IMR-90 (cell line): ENCODE data around the gene USH1G. TPM values are rescaled to one million over a fixed set of nuclear protein-coding genes. Genes with fewer than 3 reads are reported as not detected.

Experiments
- ATAC-seq: fragments of 200-7000 bp; cut with Tn5 transposase; 2 replicates; pipeline ENCODE4 v1.9.1; 2020; ENCODE audit warnings: low read depth, mild to moderate bottlenecking, moderate library complexity
- BruUV-seq: library from RNA; stranded (reverse); fragments of 400-500 nt; replicated peaks from 2 replicates; lab custom pipeline; 2021; lab: Mats Ljungman, UMichigan
- CTCF ChIA-PET: fragments of 300-600 bp; formaldehyde crosslinking; extraction: SDS; loops from one replicate; lab custom pipeline; 2021; ENCODE audit warnings: antibody characterized with exemption; lab: Yijun Ruan, JAX
- POLR2A ChIA-PET: fragments of 300-600 bp; sonication (Branson Sonifier 250); formaldehyde crosslinking; loops from one replicate; lab custom pipeline; 2022; ENCODE audit warnings: antibody characterized with exemption; ENCODE audit not compliant: unreplicated experiment; lab: Charles Lee
- DNase-seq: peaks from one replicate; pipeline ENCODE4 v3.0.0; 2013
- H2AFZ ChIP-seq: replicated peaks from 2 replicates; pipeline ENCODE3; 2013; ENCODE audit warnings: low read length, mild to moderate bottlenecking; ENCODE audit not compliant: poor library complexity
- H2AK5ac ChIP-seq: 2 replicates; pipeline ENCODE4 v1.6.1; 2013; ENCODE audit warnings: low read depth, low read length, inconsistent platforms
- H2AK9ac ChIP-seq: replicated peaks from 2 replicates; pipeline ENCODE3; 2013; ENCODE audit warnings: mild to moderate bottlenecking, low read depth, low read length, moderate library complexity; ENCODE audit not compliant: poor library complexity
- H2BK120ac ChIP-seq: 2 replicates; pipeline ENCODE4 v1.6.1; 2013; ENCODE audit warnings: low read depth, low read length, inconsistent platforms
- H2BK15ac ChIP-seq: 3 replicates; pipeline ENCODE4 v1.6.1; 2013; ENCODE audit warnings: low read depth, low read length, inconsistent platforms
- H2BK20ac ChIP-seq: 2 replicates; pipeline ENCODE4 v1.6.1; 2013; ENCODE audit warnings: low read depth, mild to moderate bottlenecking, inconsistent platforms, low read length, moderate library complexity
- H2BK5ac ChIP-seq: 2 replicates; pipeline ENCODE4 v1.6.1; 2013; ENCODE audit warnings: mild to moderate bottlenecking, low read depth, low read length, inconsistent platforms; ENCODE audit not compliant: poor library complexity, severe bottlenecking
- H3K14ac ChIP-seq: replicated peaks from 2 replicates; pipeline ENCODE4 v1.6.1; 2013; ENCODE audit warnings: low read depth, low read length, inconsistent platforms
- H3K18ac ChIP-seq: 2 replicates; pipeline ENCODE4 v1.6.1; 2013; ENCODE audit warnings: low read depth, low read length, control low read depth
- H3K23ac ChIP-seq: 2 replicates; pipeline ENCODE4 v1.6.1; 2013; ENCODE audit warnings: low read depth, low read length, inconsistent platforms
- H3K27ac ChIP-seq: 2 replicates; pipeline ENCODE4 v1.5.1; 2013; ENCODE audit warnings: mild to moderate bottlenecking, control low read depth, low read length; ENCODE audit not compliant: insufficient read depth
- H3K27me3 ChIP-seq: 2 replicates; pipeline ENCODE4 v1.6.1; 2013; ENCODE audit warnings: low read length; ENCODE audit not compliant: control insufficient read depth, insufficient read depth
- H3K36me3 ChIP-seq: 2 replicates; pipeline ENCODE4 v1.6.1; 2013; ENCODE audit warnings: low read length, mixed read lengths; ENCODE audit not compliant: control insufficient read depth, insufficient read depth
- H3K4ac ChIP-seq: 2 replicates; pipeline ENCODE4 v1.6.1; 2013; ENCODE audit warnings: low read depth, low read length, inconsistent platforms
- H3K4me1 ChIP-seq: 2 replicates; pipeline ENCODE4 v1.6.1; 2013; ENCODE audit warnings: low read length, mixed read lengths; ENCODE audit not compliant: control insufficient read depth, insufficient read depth
- H3K4me2 ChIP-seq: 2 replicates; pipeline ENCODE4 v1.6.1; 2013; ENCODE audit warnings: low read depth, mild to moderate bottlenecking, control low read depth, low read length, moderate library complexity
- H3K4me3 ChIP-seq: 2 replicates; pipeline ENCODE4 v1.5.1; 2013; ENCODE audit warnings: low read depth, mild to moderate bottlenecking, control low read depth, low read length, moderate library complexity; ENCODE audit not compliant: insufficient read depth
- H3K56ac ChIP-seq: 2 replicates; pipeline ENCODE4 v1.6.1; 2013; ENCODE audit warnings: low read length, inconsistent platforms; ENCODE audit not compliant: insufficient read depth; ENCODE audit errors: extremely low read depth
- H3K79me1 ChIP-seq, 2 experiments: 2 replicates each; pipeline ENCODE4 v1.6.1; 2013; ENCODE audit warnings: low read length in 2 of 2, inconsistent platforms in 1 of 2, low read depth in 1 of 2
- H3K9ac ChIP-seq: 2 replicates; pipeline ENCODE4 v1.6.1; 2013; ENCODE audit warnings: low read depth, low read length, control low read depth
- H3K9me1 ChIP-seq: 2 replicates; pipeline ENCODE4 v1.6.1; 2013; ENCODE audit warnings: low read length, inconsistent platforms; ENCODE audit not compliant: insufficient read depth
- H3K9me3 ChIP-seq: 2 replicates; pipeline ENCODE4 v1.6.1; 2013; ENCODE audit warnings: low read length; ENCODE audit not compliant: control insufficient read depth, insufficient read depth
- H4K20me1 ChIP-seq: 2 replicates; pipeline ENCODE4 v1.6.1; 2013; ENCODE audit warnings: low read length, inconsistent platforms; ENCODE audit not compliant: insufficient read depth
- H4K5ac ChIP-seq: 2 replicates; pipeline ENCODE4 v1.6.1; 2013; ENCODE audit warnings: mild to moderate bottlenecking, low read depth, low read length, control low read depth
- H4K8ac ChIP-seq, 2 experiments: 2 replicates each; pipeline ENCODE4 v1.6.1; 2013; ENCODE audit warnings: low read depth in 2 of 2, low read length in 2 of 2, control low read depth in 1 of 2, inconsistent platforms in 1 of 2
- H4K91ac ChIP-seq: 2 replicates; pipeline ENCODE4 v1.6.1; 2013; ENCODE audit warnings: low read depth, low read length, inconsistent platforms; ENCODE audit not compliant: insufficient read depth
- BHLHE40 ChIP-seq: fragments of 150-350 bp; IDR thresholded peaks from 2 replicates; pipeline ENCODE4 v1.6.1; 2016; ENCODE audit warnings: mild to moderate bottlenecking, low read depth, low read length
- CHD1 ChIP-seq: IDR thresholded peaks from 2 replicates; pipeline ENCODE4 v1.6.1; 2012; ENCODE audit warnings: low read depth, low read length, improper control_type of control experiment
- CTCF ChIP-seq: conservative IDR thresholded peaks from 2 replicates; pipeline ENCODE4 v1.5.1; 2012; ENCODE audit warnings: mild to moderate bottlenecking, low read depth, low read length, improper control_type of control experiment
- ELK1 ChIP-seq: fragments of 150-350 bp; IDR thresholded peaks from 2 replicates; pipeline ENCODE4 v1.6.1; 2016; ENCODE audit warnings: low read depth, mild to moderate bottlenecking, low read length, moderate library complexity, borderline replicate concordance
- FOS ChIP-seq: fragments of 150-350 bp; IDR thresholded peaks from 2 replicates; pipeline ENCODE4 v1.6.1; 2016; ENCODE audit warnings: low read depth, low read length
- MAFK ChIP-seq: IDR thresholded peaks from 2 replicates; pipeline ENCODE4 v1.6.1; 2012; ENCODE audit warnings: low read depth, low read length, improper control_type of control experiment
- MAZ ChIP-seq: IDR thresholded peaks from 2 replicates; pipeline ENCODE4 v1.6.1; 2012; ENCODE audit warnings: low read depth, mild to moderate bottlenecking, low read length, improper control_type of control experiment, moderate library complexity, borderline replicate concordance
- NFE2L2 ChIP-seq: fragments of 150-350 bp; IDR thresholded peaks from 2 replicates; pipeline ENCODE4 v1.6.1; 2016; ENCODE audit warnings: low read depth, mild to moderate bottlenecking, low read length
- RFX5 ChIP-seq: IDR thresholded peaks from 2 replicates; pipeline ENCODE4 v1.8.0; 2012; ENCODE audit warnings: low read depth, mild to moderate bottlenecking, low read length, moderate library complexity
- USF2 ChIP-seq: fragments of 150-350 bp; IDR thresholded peaks from 2 replicates; pipeline ENCODE4 v1.6.1; 2017; ENCODE audit warnings: mild to moderate bottlenecking, antibody characterized with exemption, low read length, low read depth
- WGBS, 2 experiments: methylation state at CpG; one replicate each; pipeline versions ENCODE4 v1.1.5 to v1.1.7; 2013; ENCODE audit warnings: missing lambda C conversion rate in 2 of 2; ENCODE audit not compliant: insufficient read length in 1 of 2; ENCODE audit errors: extremely low coverage in 2 of 2; 5-methylcytosine and 5-hydroxymethylcytosine counted together
- dilution Hi-C: fragments of 300-500 bp; cut with HindIII; formaldehyde crosslinking; loops from one replicate; pipeline ENCODE4 v1.14.3; 2018; ENCODE audit warnings: low sequenced_read_pairs; ENCODE audit not compliant: unreplicated experiment
- in situ Hi-C: fragments of 300-500 bp; cut with MboI; formaldehyde crosslinking; loops from 3 replicates; pipeline ENCODE4 v1.14.3; 2019; ENCODE audit warnings: low sequenced_read_pairs, inconsistent platforms, mixed read lengths
- intact Hi-C: fragments of 100-400 bp; cut with micrococcal nuclease; formaldehyde crosslinking; loops from 2 replicates; pipeline ENCODE4 v1.10.0; 2022
- polyA plus RNA-seq, 3 experiments: library from polyadenylated mRNA; depleted of rRNA; stranded (reverse); fragments of >200 nt; gene quantifications; 2 replicates each; pipeline ENCODE4 v1.2.3, GENCODE V29; 2012; ENCODE audit warnings: low replicate concordance in 1 of 3
- total RNA-seq: library from RNA; depleted of rRNA; stranded (reverse); fragments of >200 nt; gene quantifications from 2 replicates; pipeline ENCODE4 v1.2.3, GENCODE V29; 2012

USH1G gene
- total and polyA plus RNA-seq, 2 of the 4 experiments (the other 2 are of a cell fraction): not detected

DNA sequence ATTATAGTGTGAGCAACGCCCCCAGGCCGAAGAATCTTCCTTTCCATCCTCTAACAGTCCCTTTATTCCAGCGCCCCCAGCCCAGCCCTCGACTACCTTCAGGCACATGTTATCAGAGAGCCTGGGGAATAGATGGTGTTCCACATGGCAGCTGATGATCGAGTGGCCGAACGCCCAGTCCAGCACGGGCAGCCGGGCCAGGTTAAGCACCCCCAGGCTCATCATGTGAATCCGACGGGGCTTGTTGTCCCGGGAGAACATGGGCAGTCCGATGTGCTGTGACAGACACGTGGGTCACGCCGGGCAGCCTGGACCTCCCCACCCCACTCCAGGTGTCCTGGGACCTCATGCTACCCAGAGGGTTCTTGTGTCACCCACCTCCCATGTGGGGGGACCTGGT lies 43.7 kb downstream of the USH1G start:
- H2AK5ac ChIP-seq: no peak overlapping the region
- H3K23ac ChIP-seq: no peak overlapping the region
- peaks cover 43% of the 10 kb centered on the region for H3K27me3 ChIP-seq
- H2BK15ac ChIP-seq: no peak overlapping the region
- no peak overlapping the region for H3K4me2 ChIP-seq
- no peaks in the 10 kb centered on the region for H3K4me1 ChIP-seq
- no peak overlapping the region for H3K27ac ChIP-seq
- ChIA-PET POLR2A (no interaction called here), CTCF (no interaction called here)
- no TSS peak for BruUV-seq
- no peak overlapping the region for H4K8ac ChIP-seq
- dilution Hi-C loops (no loop called here), intact Hi-C loops (no loop called here), in situ Hi-C loops (no loop called here)
- no peak overlapping the region for H2BK5ac ChIP-seq
- no peak for DNase-seq
- H3K14ac ChIP-seq: no peak overlapping the region
- no peak overlapping the region for H2BK120ac ChIP-seq
- no peak overlapping the region for H3K9ac ChIP-seq
- H3K4ac ChIP-seq: no peak overlapping the region
- no peaks in the 10 kb centered on the region for H3K79me1 ChIP-seq
- ATAC-seq: no peak
- H4K5ac ChIP-seq: no peak overlapping the region
- no peak overlapping the region for H3K56ac ChIP-seq
- H2BK20ac ChIP-seq: no peak overlapping the region
- H3K4me3 ChIP-seq: no peak overlapping the region
- no peaks in the 10 kb centered on the region for H4K20me1 ChIP-seq
- H3K9me3 ChIP-seq: no peaks in the 10 kb centered on the region
- no peaks in the 10 kb centered on the region for H3K36me3 ChIP-seq
- H2AK9ac ChIP-seq: no peak overlapping the region
- H4K91ac ChIP-seq: no peak overlapping the region
- H3K9me1 ChIP-seq: no peaks in the 10 kb centered on the region
- TF ChIP-seq NFE2L2 (no peak), CTCF (no peak), BHLHE40 (no peak), ELK1 (no peak), CHD1 (no peak), USF2 (no peak), MAFK (no peak), MAZ (no peak), FOS (no peak), RFX5 (no peak)
- H2AFZ ChIP-seq: no peak overlapping the region
- 94% methylated on average over 3 of the region's 16 CpGs; no CpG with 5 or more reads in 1 of the 2 experiments for WGBS, 2 experiments
- H3K18ac ChIP-seq: no peak overlapping the region
